ENCODE measurements around the gene HOMEZ. TPM values are rescaled to one million over a fixed set of nuclear protein-coding genes. Genes with fewer than 3 reads are reported as not detected.
A peak's percentile ranks its signal among the peaks of the same experiment; 100 is the strongest.
"Not testable (repeated sequence)": the region's sequence is repeated elsewhere in the genome, so short reads cannot be mapped to it uniquely, and the experiment has no call there.

Gene HOMEZ, protein sequence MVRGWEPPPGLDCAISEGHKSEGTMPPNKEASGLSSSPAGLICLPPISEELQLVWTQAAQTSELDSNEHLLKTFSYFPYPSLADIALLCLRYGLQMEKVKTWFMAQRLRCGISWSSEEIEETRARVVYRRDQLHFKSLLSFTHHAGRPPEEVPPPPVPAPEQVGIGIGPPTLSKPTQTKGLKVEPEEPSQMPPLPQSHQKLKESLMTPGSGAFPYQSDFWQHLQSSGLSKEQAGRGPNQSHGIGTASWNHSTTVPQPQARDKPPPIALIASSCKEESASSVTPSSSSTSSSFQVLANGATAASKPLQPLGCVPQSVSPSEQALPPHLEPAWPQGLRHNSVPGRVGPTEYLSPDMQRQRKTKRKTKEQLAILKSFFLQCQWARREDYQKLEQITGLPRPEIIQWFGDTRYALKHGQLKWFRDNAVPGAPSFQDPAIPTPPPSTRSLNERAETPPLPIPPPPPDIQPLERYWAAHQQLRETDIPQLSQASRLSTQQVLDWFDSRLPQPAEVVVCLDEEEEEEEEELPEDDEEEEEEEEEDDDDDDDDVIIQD
- total RNA-seq (2014; rRNA removed; shearing (Covaris generic)), result 10.4 and 11.2 TPM in 2 replicates

DNA sequence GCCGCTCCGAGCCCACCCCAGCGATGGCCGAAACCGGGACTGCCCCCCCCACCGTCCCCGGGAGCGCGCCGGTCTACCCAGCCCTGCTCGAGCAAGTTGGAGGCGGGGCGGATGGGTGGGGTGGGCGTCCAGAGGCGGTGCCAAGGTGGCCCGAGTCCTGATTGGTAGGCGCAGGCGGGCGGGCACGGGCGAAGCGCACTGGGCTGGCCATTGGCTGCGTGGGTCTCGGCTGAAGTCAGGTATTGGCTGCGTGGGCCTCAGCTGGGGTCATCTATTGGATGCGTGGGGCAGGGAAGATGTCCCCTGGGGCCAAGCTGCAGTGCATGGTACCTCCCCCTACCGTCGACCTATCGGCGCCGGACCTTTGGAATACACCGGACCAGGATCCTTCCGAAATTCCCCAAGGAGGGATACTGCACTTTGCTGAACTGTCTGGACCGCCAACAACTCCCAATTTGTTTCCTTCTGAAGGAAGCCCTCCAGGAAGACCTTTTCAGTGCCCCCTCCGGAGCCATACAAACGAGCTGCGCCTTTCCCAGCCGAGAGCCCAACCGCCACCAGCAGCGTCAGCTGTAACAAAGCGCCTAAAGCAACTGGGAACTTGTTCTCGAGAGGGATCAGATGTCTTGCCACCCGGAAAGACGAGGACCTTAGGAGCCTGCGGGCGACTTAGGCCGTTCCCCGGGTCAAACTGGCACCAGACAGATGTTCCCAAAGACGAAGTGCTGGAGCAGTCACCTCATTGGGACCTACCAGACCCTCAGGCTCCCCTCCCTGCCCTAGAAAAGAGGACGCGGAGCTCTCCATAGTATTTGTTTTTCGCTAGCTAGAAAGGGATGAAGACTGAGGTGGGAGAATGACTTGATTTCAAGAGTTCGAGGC, at the start of gene HOMEZ:
TSS of gene HOMEZ (minus strand) at position 113 of the 882 bp plus-strand sequence. CDS start 180 bp downstream, outside the sequence.
- peak within 1 kb of the TSS; percentile 69 for H3K4me3 ChIP-seq
- no peaks in the 10 kb centered on the region for H3K36me3 ChIP-seq
- peaks cover 3% of the 10 kb centered on the region; the same call in 1 of the 2 replicates for H3K4me1 ChIP-seq
- peak within 1 kb of the TSS; percentile 59 for H3K27ac ChIP-seq
- H3K9me3 ChIP-seq (replicated peaks), result no peaks in the 10 kb centered on the region
- H3K27me3 ChIP-seq, result no peaks in the 10 kb centered on the region
- DNase-seq, result peak; percentile 99

GRCh38 chr14:23335623-23336022, 49.7 kb upstream of the HOMEZ start:
- Histone ChIP-seq H3K4me3 (no peak overlapping the region), H3K27me3 (0 out of 2 replicates have a peak, but pooled peaks cover 2% of the 10 kb centered on the region), H3K9me3 (replicated peaks) (peaks cover 14% of the 10 kb centered on the region), H3K27ac (no peak overlapping the region), H3K4me1 (no peaks in the 10 kb centered on the region), H3K36me3 (no peaks in the 10 kb centered on the region)
- no peak for DNase-seq

- Histone ChIP-seq H3K27me3 (peaks cover 8% of the 10 kb centered on the region; the same call in 1 of the 2 replicates), H3K4me3 (no peak overlapping the region), H3K4me1 (no peaks in the 10 kb centered on the region), H3K27ac (no peak overlapping the region), H3K9me3 (replicated peaks) (no peaks in the 10 kb centered on the region), H3K36me3 (peaks cover 19% of the 10 kb centered on the region)
- peak; percentile 67 to 91 for DNase-seq
These were observed 42.2 kb upstream of the HOMEZ start for GRCh38 chr14:23327947-23328744.

GRCh38 chr14:23326491-23327332, 40.8 kb upstream of the HOMEZ start:
- peaks cover 3% of the 10 kb centered on the region; the same call in 1 of the 2 replicates for H3K4me1 ChIP-seq
- no peak overlapping the region for H3K4me3 ChIP-seq
- no peaks in the 10 kb centered on the region for H3K9me3 ChIP-seq (replicated peaks)
- peaks cover 8% of the 10 kb centered on the region; the same call in 1 of the 2 replicates for H3K27me3 ChIP-seq
- DNase-seq, result no peak
- H3K27ac ChIP-seq, result no peak overlapping the region
- H3K36me3 ChIP-seq, result peaks cover 33% of the 10 kb centered on the region

GRCh38 chr14:23325746-23326145, 39.8 kb upstream of the HOMEZ start:
- H3K27ac ChIP-seq; H3K27me3 ChIP-seq; H3K4me3 ChIP-seq; H3K4me1 ChIP-seq; DNase-seq; H3K9me3 ChIP-seq (replicated peaks): not testable (repeated sequence)
- H3K36me3 ChIP-seq, result peaks cover 33% of the 10 kb centered on the region

DNA sequence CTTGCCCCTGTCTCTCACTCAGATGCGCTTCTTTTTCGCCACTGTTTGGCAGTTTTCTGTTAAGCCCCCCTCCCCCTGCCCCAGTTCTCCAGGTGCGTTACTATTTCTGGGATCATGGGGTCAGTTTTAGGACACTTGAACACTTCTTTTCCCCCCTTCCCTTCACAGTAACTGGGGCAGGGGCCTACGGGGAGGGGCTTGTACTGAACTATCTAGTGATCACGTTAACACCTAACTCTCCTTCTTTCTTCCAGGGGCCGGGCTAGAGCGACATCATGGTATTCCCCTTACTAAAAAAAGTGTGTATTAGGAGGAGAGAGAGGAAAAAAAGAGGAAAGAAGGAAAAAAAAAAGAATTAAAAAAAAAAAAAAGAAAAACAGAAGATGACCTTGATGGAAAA, 39.1 kb upstream of the HOMEZ start:
- H3K36me3 ChIP-seq, result peaks cover 33% of the 10 kb centered on the region
- no peak overlapping the region for H3K4me3 ChIP-seq
- no peaks in the 10 kb centered on the region for H3K9me3 ChIP-seq (replicated peaks)
- no peak overlapping the region for H3K27ac ChIP-seq
- H3K27me3 ChIP-seq, result no peaks in the 10 kb centered on the region; the same call in 1 of the 2 replicates
- no peak for DNase-seq
- peaks cover 8% of the 10 kb centered on the region for H3K4me1 ChIP-seq

DNA sequence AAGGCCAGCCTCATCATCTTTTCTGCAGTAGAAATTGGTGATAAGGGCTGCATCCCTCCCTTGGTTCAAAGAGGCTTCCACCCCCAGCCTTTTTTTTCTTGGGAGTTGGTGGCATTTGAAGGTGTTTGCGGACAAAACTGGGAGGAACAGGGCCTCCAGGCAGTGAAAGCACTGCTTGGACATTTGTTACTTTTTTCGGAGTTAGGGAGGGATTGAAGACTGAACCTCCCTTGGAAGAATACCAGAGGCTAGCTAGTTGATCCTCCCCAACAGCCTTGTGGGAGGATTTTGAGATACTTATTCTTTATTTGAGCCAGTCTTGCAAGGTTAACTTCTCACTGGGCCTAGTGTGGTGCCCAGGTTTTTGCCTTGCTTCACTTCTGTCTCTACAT, 38.5 kb upstream of the HOMEZ start:
- Histone ChIP-seq H3K27ac (no peak overlapping the region), H3K4me3 (no peak overlapping the region), H3K4me1 (peaks cover 10% of the 10 kb centered on the region), H3K9me3 (replicated peaks) (no peaks in the 10 kb centered on the region), H3K36me3 (peaks cover 33% of the 10 kb centered on the region), H3K27me3 (no peaks in the 10 kb centered on the region; the same call in 1 of the 2 replicates)
- no peak for DNase-seq

DNA sequence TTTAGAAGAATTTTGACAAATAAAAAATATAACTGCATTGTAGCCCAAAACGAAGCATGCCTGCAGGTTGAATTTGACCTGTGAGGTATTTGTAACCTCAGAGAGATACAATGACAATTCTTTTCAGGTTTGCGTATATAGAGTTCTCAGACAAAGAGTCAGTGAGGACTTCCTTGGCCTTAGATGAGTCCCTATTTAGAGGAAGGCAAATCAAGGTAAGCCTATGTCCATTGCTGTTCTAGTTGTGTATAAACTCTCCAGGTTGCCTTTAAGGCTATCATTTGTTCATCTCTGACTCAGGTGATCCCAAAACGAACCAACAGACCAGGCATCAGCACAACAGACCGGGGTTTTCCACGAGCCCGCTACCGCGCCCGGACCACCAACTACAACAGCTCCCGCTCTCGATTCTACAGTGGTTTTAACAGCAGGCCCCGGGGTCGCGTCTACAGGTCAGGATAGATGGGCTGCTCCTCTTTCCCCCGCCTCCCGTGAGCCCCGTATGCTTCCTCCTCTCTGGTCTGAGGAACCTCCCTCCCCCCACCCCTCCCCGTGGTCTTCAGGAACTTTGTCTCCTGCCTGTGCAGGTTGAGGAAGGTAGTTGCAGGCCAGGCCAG, 38.0 kb upstream of the HOMEZ start:
- Histone ChIP-seq H3K27me3 (no peaks in the 10 kb centered on the region; the same call in 1 of the 2 replicates), H3K27ac (no peak overlapping the region), H3K4me1 (peaks cover 10% of the 10 kb centered on the region), H3K4me3 (no peak overlapping the region), H3K36me3 (peaks cover 33% of the 10 kb centered on the region), H3K9me3 (replicated peaks) (no peaks in the 10 kb centered on the region)
- DNase-seq, result no peak

DNA sequence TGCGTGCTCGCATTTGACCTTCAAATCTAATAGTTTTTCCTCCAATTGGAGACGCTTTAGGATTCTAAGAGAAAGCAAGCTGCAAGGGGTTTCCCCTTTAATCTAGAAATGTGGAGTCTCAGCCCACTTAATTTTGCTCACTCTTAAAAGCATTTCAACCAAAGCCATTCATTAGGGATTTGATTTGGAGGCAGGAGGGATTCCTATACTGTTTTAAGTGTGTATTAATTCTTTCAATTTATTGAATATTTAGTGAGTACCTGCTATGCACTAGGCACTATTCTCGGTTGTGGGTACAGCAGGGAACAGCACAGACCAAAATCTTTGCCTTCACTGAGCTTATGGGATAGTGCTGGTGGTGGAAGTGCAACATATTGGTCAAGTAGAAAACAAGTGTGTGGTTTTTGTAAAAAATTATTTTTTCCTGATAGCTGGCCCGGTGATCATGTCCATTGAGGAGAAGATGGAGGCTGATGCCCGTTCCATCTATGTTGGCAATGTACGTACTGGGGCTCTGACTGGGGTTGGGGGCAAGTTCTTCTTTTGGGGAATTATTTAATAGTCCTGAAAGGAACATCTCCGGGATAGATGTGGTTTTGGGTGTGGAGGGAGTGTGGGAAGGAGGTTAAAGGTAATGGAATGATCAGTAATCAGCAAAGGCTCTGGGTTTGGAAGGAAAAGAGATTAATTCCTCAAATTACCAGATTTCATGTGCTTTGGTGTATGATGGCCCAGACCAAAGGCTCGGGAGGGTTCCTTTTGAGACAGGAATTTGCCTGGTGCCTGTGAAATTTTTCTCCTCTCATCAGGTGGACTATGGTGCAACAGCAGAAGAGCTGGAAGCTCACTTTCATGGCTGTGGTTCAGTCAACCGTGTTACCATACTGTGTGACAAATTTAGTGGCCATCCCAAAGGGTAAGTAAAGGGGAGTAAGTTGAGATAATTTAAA, 36.9 kb upstream of the HOMEZ start:
- Histone ChIP-seq H3K4me1 (peaks cover 10% of the 10 kb centered on the region), H3K9me3 (replicated peaks) (no peaks in the 10 kb centered on the region), H3K36me3 (peaks cover 33% of the 10 kb centered on the region)

GRCh38 chr14:23321572-23322547, 35.9 kb upstream of the HOMEZ start:
- Histone ChIP-seq H3K4me3 (peak overlapping the region; percentile 99), H3K9me3 (replicated peaks) (no peaks in the 10 kb centered on the region), H3K4me1 (peaks cover 10% of the 10 kb centered on the region), H3K36me3 (peaks cover 33% of the 10 kb centered on the region), H3K27ac (peak overlapping the region; percentile 91), H3K27me3 (no peaks in the 10 kb centered on the region)
- DNase-seq, result peak; percentile 44 to 59

More for the DNA sequence above, 36.9 kb upstream of the HOMEZ start:
- DNase-seq, result no peak
- Histone ChIP-seq H3K4me3 (peak overlapping the region; percentile 99), H3K27ac (peak overlapping the region; percentile 91), H3K27me3 (no peaks in the 10 kb centered on the region)
